GM18519 (cell line): ENCODE data around the gene ARPC2.

Experiments used
- ATAC-seq: cut with Tn5 transposase; IDR thresholded peaks from one replicate; pipeline ENCODE4 v1.9.1; 2021; ENCODE audit warnings: mild to moderate bottlenecking, moderate library complexity; ENCODE audit not compliant: unreplicated experiment, low FRiP score

The ARPC2 gene

DNA sequence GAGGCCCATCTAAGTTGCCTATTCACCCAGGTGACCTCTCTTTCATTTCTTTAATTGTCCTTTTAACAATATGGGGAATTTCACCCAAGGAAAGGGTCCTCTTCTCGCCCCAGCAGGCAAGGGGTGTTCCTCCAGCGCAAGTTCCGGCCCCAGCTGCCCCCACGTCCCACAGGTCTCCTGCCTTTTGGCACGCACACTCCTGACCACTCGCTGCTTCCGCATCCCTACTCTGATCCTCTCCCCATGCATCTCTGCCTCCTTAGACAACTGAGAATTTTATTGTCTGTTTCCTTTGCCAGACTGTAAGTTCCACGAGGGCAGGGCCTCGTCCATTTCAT is 684 bp upstream of the ARPC2 start:
- no peak for ATAC-seq

- ATAC-seq, result no peak
Observed at GRCh38 chr2:218217360-218218267, 625 bp downstream of the ARPC2 start.

GRCh38 chr2:218218268-218219185 is 1.5 kb downstream of the ARPC2 start:
- peak; percentile 31 for ATAC-seq

DNA sequence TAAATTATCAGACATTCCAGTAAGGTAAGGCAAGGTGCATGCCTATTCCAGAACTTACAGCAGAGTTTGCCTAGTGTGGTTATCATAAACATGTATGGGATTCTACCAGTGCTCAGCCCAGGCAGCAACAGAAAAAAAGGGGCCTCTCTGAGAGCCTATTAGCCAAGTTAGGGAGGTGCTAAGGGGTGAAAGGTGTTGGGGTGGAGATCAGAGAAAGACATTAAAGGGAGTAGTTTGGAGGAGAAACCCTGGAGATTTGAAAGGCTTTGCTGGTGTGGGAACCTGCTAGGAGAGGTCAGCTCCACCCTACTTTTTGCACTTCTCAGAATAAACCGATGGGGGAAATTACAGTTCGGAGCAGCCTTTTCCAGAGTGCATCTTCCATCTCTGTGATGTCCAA is 2.9 kb downstream of the ARPC2 start:
- no peak for ATAC-seq

DNA sequence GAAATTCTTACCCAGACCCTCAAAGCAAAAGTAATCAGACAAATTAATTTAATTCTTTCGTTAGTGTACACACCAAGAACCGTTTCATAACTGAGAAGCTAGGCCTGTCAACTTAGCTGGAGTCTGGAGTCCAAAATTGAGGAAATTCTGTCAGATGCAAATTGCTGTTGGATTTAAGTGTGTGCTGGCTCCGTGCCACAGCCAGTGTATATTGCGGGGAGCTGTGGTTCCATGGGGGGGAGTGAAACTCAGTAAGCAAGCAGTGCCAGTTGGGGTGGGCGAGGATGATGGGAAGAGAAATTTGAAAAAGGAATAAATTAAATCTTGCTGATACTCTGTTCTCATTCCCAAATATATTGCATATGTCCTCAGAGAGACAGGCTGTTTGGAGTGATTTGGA is 4.0 kb downstream of the ARPC2 start:
- ATAC-seq, result no peak

- ATAC-seq, result no peak
Observed at GRCh38 chr2:218223046-218223445, 6.1 kb downstream of the ARPC2 start.

DNA sequence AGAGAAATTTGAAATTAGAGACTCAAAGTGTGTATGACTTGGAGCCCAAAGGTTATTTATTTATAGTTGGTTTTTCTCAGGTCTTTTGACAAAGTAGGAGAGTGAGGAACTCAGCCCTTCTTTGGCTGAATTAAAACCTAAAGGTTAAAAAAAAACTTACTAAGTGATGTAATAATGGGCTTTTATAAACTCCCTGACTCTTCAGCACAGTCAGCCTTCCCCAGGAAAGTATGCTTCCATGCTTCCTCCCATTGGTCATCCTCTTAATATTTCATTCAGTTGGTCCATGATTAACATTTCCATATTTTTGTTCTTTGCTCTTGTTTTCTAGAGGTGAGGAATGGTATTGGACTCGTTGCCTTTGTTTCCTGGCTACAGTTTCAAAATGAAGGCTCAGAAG is 7.2 kb downstream of the ARPC2 start:
- no peak for ATAC-seq

DNA sequence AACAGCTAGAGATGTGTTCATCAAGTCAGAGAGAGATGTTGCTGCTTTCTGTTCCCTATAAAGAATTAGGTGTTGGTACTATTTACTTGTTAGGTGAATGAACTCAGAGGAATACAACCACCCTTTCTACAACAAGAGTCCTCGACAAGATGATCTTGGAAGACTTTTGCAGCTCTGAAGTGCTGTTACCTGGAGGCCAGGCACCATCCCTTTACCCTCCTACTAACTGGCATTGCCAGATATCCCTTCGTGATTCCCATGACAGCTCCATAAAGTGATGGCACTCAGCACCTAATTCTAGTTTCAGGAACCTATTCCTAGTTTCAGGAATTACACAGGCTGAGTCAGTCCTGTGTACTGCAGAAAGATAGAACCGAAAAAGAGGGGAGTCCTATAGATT is 9.9 kb downstream of the ARPC2 start:
- ATAC-seq, result no peak

DNA sequence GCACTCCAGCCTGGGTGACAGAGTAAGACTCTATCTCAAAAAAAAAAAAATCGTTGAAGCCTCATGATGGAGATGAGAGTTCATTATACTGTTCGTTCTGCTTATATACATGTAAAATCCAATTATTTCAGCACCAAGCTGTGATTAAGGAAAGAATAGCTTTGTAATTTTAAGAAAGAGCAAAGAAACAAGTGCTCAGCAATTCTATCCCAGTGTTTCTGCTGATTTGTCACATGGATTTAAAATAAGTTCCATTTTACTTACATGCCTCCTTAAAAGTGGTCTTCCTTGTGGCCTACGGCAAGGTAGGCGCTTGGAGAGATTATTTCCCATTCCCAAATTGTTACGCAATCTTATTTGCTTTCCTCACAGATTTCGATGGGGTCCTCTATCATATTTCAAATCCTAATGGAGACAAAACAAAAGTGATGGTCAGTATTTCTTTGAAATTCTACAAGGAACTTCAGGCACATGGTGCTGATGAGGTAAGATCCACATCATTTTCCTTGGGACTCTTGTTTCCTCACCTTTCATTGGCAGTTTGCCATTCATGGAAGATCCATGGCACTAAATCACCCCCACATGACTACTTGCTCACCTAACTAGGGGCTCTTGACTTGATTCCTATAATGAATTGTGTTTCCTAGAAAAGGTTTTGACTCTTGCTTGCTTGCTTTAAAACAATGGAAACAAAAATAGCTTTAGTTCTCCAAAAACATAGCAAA is 11.5 kb downstream of the ARPC2 start:
- no peak for ATAC-seq

DNA sequence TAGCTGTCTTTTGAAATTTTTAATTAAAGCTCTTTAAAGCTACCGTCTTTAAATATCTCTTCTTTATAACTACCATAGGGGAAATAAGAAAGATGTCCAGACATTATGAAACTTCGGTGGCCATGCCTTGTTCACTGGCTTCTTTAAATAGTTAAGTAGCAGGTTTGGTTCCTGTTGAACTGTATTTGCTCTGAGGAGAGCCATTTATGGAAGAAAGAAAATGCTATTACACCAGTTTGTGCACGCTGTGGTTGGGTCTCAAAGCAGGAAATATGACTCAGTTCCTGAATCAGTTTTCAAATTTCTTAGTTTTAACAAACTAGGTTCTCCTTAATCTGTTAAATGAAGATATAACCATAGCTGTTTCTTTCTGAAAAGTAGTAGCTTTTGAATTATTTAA is 12.2 kb downstream of the ARPC2 start:
- peak; percentile 94 for ATAC-seq

- no peak for ATAC-seq
Observed at GRCh38 chr2:218229851-218230250, 12.9 kb downstream of the ARPC2 start.

- no peak for ATAC-seq
Observed at GRCh38 chr2:218230882-218231281, 13.9 kb downstream of the ARPC2 start.

GRCh38 chr2:218233543-218233942 is 16.6 kb downstream of the ARPC2 start:
- ATAC-seq, result no peak

DNA sequence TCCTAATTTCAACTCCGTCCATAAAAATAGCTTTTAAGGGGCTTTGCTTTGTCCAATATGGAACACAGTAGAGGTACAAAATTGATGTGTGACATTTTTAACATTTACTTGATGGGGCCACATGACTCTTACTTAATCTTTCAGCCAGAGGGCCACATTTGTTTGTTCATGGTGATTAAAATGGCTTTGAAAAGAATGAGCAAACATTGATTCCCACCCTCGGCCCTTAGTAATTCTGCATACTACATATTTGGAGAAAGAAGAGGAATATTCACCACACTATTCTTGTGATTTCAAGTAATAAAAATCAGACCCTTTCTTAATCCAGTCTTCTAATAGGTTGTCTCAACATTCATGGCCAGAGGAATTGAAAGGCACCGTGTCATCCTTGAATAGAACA is 17.5 kb downstream of the ARPC2 start:
- no peak for ATAC-seq

GRCh38 chr2:218235017-218235416 is 18.0 kb downstream of the ARPC2 start:
- no peak for ATAC-seq

- ATAC-seq, result no peak
Observed at GRCh38 chr2:218236829-218237228, 19.8 kb downstream of the ARPC2 start.

- no peak for ATAC-seq
Observed at GRCh38 chr2:218238887-218239286, 21.9 kb downstream of the ARPC2 start.

DNA sequence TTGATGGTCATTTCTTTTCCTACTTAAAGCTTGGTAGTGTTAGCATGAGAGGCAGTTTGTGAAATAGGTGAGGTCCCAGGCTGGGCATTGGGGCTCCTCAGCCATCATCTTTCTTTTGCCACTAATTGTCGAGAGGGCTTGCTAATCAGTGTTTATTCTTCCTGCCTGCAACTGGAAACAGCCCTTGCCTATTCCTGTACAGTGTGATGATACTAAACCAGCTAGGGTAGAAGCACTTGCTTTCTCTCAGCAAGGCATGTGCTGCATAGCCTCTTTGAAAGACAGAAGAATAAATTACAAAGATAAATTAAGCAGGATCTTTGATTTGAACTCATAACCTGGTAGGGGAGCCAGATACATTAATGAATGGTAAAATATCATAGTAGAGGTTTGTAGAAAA is 27.2 kb downstream of the ARPC2 start:
- ATAC-seq, result no peak

- no peak for ATAC-seq
Observed at GRCh38 chr2:218244665-218245064, 27.7 kb downstream of the ARPC2 start.

DNA sequence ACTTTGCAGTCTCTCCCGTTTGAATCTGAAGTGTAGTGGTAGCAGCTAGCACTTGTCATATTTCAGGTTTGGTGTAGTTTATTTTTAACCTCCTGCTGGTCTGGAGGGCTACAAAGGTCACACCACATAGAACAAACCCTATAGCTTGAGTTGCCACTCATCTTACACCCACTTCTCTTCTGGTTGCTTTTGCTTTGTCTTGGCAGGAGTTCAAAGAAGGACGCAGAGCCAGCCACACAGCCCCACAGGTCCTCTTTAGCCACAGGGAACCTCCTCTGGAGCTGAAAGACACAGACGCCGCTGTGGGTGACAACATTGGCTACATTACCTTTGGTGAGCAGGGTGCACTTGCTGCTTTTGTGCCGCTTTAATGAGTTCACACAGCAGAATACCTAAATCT is 28.2 kb downstream of the ARPC2 start:
- ATAC-seq, result no peak

- no peak for ATAC-seq
Observed at GRCh38 chr2:218249691-218250090, 32.7 kb downstream of the ARPC2 start.
